GM18508 (cell line): Measurements from ENCODE around the gene ERVK3-1.
"Not testable (repeated sequence)": the region's sequence is repeated elsewhere in the genome, so short reads cannot be mapped to it uniquely, and the experiment has no call there.

Experiments
- ATAC-seq: cut with Tn5 transposase; IDR thresholded peaks from one replicate; pipeline ENCODE4 v1.9.1; 2021; ENCODE audit warnings: moderate number of reproducible peaks; ENCODE audit not compliant: insufficient read depth, unreplicated experiment

ERVK3-1 gene, protein sequence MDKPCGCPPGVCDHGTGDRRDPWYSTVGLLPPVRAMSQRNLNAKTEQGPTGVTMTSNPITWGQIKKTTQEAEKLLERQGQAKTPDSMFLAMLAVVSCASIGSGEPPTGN

DNA sequence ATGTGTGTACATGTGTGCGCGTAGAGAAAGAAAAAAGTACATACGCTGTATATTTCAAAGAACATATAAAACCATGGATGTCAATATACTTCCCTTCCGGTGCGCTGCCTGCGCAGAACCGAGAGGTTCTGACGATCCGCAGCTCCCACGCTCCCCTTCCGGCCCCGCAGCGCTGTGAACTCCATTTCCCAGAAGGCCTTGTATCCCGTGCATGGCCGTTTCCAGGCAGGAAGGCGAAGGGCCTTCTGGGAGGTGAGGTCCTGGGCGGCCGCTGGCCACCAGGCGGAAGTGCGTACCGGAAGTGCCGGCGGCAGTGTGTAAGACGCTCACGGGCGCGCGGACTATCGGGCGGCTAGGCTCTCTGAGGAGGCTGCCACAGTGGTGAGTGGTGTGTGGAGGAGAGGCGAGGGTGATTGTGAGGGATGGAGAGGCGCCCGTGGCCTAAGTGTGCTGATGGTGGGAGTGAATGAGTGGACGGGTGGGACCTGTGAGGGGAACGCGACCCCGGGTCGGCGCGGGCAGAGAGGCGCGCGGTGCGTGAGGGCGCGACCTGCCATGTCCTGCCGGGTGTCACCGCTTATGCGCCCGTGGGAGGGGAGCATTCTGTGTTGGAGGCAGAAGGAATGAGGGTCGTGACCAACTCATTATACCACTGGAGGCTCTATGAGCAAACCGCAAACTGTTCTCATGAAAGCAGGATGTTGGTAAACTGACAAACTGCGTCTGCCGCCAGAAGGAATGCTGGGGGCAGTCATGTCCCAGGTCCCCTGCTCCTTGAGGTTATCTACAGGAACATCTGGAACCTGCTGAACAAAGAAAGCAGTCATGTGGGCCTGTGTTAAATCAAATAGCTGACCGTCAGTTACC lies at the start of gene ERVK3-1:
ERVK3-1 (plus strand) TSS at position 313 of the 867 bp plus-strand sequence. CDS start 6,792 bp downstream, outside the sequence.
- ATAC-seq, result peak; percentile 86

DNA sequence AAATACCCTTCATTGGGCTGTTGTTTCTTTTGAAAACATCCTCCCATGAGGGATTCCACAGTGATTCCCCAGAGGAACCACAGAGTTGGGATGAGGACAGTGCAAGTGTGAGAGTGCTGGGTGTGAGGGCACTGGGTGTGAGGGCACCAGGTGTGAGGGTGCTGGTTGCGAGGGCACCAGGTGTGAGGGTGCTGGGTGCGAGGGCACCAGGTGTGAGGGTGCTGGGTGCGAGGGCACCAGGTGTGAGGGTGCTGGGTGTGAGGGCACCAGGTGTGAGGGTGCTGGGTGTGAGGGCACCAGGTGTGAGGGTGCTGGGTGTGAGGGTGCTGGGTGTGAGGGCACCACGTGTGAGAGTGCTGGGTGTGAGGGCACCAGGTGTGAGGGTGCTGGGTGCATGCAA lies 46.9 kb upstream of the ERVK3-1 start:
- not testable (repeated sequence) for ATAC-seq

DNA sequence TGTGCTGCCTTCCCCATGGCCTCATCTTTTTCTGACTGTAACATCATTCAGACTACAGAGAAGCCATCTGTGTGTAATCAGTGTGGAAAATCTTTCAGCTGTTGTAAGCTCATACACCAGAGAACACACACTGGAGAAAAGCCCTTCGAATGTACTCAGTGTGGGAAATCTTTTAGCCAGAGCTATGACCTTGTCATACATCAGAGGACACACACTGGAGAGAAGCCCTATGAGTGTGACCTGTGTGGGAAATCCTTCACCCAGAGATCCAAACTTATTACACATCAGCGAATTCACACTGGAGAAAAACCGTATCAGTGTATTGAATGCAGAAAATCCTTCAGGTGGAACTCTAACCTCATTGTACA lies 43.6 kb upstream of the ERVK3-1 start:
- no peak for ATAC-seq

DNA sequence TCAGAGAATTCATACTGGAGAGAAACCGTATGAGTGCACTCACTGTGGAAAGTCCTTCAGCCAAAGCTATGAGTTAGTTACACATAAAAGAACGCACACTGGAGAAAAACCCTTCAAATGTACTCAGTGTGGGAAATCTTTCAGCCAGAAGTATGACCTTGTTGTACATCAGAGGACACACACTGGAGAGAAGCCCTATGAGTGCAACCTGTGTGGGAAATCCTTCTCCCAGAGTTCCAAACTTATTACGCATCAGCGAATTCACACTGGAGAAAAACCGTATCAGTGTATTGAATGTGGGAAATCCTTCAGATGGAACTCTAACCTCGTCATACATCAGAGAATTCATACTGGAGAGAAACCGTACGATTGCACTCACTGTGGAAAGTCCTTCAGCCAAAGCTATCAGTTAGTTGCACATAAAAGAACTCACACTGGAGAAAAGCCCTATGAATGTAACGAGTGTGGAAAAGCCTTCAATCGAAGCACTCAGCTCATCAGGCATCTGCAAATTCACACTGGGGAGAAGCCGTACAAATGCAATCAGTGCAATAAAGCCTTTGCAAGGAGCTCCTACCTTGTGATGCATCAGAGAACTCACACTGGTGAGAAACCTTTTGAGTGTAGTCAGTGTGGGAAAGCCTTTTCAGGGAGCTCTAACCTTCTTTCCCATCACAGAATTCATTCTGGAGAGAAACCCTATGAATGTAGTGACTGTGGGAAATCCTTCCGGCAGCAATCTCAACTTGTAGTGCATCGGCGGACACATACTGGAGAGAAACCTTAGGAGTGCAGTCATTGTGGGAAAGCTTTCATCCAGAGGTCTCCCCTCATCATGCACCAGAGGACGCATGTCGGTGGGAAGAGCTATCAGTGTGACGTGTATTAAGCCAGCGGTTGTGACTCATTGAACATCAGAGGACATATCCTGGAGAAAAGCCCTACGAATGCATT lies 42.9 kb upstream of the ERVK3-1 start:
- no peak for ATAC-seq

DNA sequence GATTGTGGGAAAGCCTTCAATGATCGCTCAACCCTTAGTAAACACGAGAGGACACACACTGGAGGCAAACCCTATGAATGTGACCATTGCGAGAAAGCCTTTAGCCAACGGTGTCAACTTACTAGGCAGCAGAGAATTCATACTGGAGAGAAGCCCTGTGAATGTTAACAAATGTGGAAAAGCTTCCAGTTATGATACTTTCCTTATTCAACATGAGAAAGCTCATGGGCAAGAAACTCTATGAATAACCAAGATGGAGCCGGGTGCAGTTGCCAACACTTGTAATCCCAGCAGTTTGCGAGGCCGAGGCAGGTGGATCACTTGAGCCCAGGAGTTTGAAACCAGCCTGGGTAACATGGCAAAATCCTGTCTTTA lies 42.3 kb upstream of the ERVK3-1 start:
- ATAC-seq, result no peak

DNA sequence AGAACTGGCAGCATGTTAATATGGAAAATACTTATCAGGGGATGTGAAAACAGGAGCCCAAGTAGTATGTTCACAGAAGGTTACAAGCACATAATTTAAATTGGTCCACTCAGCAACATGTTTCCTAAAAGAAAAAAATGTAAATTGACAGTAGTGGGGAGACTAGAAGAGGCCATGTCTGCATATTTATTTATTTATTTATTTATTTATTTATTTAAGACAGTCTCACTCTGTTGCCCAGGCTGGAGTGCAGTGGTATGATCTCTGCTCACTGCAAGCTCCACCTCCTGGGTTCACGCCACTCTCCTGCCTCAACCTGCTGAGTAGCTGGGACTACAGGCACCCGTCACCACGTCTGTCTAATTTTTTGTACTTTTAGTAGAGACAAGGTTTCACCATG lies 40.1 kb upstream of the ERVK3-1 start:
- ATAC-seq, result no peak

DNA sequence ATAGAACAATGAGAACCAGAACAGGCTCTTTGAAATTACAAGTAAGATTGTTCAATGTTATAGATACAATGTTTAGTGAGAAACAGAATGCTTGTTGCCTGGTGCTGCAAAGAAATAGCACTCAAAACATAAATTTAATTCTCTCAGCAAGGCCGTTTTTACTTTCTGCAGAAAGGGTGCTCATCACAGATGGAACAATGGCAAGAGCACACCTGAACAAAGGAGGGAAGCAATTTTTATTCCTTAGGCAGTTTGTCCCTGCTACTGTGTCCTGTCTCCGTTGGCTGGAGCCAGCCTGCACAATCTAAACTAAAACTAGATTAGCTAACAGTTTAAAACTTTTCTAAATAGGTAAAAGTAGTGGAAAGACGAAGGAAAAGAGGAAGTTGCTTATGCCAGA lies 36.8 kb upstream of the ERVK3-1 start:
- ATAC-seq, result no peak

DNA sequence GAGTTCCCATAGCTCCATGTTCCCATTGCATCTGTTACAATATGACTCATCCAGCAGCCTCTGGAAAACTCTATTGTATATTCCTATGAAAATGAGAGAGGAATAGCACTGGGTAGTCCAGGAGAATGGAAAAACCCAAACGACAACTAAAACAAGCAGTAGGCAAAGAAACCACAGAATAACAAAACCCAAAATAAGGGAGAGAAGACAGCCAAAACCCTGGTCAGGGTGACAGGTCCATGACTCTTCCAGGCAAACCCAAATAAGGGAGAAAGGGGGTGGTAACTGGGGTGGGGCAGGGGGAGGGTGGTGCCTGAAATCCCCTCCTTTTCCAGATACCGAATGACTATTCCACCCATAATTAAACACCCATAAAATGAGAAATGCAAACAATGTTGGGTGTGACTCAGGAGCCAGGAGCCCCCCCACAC lies 30.4 kb upstream of the ERVK3-1 start:
- ATAC-seq, result no peak

DNA sequence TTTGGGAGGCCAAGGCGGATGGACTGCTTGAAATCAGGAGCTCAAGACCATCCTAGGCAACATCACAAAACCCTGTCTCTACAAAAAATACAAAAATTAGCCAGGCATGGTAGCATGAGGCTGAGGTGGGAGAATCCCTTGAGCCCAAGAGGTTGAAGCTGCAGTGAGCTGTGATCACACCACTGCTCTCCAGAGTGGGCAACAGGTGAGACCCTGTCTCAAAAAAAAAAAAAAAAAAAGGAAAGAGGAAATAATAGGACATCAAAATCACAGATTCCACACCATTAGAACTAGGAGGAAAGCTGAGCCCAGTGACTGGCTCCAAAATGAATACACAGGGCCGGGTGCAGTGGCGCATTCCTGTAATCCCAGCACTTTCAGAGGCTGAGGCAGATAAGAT lies 29.6 kb upstream of the ERVK3-1 start:
- no peak for ATAC-seq

DNA sequence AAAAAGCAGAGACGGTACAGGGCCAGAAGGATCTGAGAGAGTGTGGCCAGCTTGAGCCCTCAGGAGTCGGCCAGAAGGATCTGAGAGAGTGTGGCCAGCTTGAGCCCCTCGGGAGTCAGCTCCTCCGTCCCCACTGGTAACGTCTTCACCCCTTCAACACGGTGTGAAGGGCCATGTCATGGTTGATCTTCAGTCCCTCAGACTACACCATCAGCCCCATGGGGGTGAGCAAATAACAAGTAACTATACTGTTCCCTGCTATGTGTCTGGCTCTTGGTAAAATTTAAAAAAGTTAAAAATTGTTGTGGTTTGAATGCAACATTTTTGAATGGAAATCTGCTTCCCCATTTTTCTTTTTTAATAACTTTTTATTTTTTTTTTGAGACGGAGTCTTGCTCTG lies 28.0 kb upstream of the ERVK3-1 start:
- no peak for ATAC-seq

DNA sequence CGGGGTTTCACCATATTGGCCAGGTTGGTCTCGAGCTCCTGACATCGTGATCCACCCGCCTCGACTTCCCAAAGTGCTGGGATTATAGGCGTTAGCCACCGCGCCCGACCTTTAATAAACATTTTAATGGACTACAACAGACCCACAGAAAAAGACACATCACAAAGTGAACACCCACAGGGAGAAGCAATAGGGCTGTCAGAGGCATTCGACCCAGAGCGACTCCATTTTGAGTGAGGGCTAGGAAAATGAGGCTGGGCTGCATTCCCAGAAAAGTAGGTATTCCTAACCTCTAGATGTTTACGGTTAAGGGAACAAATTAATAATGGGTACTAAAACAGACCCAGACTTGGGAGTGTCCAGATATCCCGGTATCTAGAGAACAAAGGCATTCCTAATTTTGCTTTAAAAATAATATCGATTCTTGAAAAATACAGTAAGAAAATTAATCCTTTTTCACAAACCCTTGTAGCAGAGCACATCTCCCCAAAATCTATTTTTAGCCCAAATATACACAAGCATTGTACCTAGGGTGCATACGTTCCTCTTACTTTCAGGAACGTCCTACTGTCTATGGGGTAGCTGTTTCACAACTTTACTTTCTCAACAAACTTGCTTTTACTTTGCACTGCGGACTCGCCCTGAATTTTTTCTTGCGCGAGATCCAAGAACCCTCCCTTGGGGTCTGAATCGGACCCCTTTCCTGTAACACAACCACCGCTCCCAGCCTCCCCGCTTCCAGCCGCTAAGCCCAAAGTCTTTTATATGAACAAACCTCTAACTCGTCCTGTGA lies 27.2 kb upstream of the ERVK3-1 start:
- ATAC-seq, result no peak

DNA sequence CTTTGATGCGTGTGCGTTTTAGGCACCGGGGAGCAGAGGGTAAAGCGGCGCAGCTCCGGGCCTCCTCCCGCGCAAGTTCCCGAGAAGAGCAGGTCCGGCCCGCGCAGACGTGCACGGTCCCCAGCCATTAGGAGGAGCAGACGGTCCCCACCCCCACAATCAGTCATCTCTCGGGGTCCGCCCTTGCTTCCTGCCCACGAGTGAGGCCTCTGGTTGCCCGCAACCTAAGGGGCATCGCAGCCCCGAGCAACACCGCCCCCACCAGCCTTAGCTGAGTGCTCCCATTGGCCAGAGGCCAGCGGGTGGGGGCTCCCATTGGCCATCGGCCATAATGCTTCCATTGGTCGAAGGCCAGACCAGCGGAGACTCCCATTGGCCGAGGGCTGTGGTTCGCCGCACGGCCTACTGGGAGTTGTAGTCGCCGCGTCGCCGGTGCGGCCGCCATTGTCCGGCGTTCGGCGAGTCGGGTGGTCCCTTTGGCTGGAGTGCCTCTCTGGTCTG lies 26.6 kb upstream of the ERVK3-1 start, which contains the start of gene ZNF8:
ZNF8 (plus strand) TSS at position 415 of the 501 bp plus-strand sequence. CDS start 127 bp downstream, outside the sequence.
- peak; percentile 87 for ATAC-seq

DNA sequence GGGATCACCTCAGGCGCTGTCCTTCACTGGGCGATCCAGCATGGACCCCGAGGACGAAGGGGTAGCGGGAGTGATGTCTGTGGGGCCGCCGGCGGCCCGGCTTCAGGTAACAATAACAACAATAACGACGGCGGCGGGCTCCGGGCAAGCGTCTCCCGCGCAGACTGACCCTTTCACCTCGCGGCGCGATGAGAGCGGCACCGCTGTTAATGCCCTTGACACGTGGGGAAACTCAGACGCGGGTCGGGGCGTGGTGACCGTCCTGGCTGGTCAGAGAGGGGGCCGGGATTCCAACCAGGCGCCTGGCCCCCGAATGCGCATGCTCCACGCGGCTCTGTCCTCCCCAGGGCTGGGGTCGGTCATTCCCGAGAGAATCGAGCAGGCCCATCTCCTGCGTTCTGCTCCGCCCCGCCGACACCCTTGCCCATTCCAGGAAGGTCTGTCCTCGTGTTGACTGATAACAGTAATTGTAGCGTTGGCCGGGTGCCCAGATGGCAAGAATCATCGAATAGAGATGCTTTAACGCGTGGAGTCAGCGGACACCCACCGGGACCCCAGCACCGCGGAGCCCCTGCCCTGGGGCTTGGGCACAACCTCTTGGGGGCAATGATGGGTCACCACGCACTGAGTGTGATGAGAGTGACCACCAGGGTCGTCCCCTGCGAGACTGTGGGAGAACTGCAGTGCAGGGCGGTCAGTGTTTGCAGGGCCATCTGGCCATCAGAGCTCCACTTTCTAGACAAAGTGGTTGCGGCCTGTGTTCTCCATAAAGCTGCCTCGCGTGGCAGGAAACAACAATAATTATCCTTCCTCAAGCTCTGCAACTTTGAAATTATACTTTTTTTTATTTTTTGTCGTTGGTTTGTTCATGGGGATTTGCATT lies 25.9 kb upstream of the ERVK3-1 start:
- ATAC-seq, result no peak

DNA sequence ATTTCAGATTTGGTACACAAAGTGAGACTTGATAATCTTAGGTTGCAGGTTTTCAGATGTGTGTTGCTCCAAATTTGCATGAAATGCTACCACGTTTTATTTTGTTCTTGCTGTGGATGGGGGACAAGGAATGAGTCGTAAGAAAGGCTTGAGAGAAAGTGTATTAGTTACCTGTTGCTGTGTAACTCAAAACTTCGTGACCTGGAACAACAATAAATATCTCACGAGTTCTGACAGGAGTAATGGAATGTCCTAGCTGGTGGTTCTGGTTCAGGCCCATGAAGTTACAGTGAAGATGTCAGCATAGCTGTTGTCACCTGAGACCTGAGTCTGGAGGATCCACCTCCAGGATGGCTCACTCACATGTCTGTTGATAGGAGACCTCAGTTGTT lies 25.3 kb upstream of the ERVK3-1 start:
- no peak for ATAC-seq

DNA sequence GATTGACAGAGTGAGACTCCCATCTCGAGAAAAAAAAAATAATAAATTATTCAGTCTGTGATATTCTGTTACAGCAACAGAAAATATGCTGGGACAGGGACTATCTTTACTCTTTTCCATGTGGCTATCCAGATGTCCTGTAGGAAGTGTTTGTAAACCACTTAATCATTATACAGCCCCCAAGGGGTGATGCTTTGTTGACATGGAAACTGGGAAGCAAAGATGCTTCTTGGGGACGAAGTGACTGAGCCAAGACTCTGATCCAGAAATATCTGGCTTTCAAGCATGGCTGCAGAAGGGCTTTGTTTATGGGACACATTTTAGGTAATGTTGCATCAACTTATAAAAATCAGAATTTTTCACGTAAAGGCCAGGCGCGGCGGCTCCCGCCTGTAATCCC lies 21.0 kb upstream of the ERVK3-1 start:
- ATAC-seq, result no peak

DNA sequence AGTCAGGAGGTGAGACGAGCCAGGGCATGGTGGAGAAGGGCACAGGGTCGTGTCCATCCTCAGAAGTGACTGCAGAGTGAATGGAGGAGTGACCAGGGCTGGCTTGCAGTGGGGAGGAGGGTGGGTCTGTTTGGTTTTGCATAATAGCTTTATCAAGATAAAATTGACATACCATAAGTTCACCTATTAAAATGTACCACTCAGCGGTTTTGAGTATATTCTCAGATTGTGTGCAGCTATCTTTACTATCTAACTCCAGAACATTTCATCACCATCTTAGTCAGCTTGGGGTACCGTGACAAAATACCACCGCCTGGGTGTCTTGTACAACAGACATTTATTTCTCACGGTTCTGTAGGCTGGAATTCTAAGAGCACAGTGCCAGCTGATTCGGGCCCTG lies 13.2 kb upstream of the ERVK3-1 start:
- no peak for ATAC-seq

DNA sequence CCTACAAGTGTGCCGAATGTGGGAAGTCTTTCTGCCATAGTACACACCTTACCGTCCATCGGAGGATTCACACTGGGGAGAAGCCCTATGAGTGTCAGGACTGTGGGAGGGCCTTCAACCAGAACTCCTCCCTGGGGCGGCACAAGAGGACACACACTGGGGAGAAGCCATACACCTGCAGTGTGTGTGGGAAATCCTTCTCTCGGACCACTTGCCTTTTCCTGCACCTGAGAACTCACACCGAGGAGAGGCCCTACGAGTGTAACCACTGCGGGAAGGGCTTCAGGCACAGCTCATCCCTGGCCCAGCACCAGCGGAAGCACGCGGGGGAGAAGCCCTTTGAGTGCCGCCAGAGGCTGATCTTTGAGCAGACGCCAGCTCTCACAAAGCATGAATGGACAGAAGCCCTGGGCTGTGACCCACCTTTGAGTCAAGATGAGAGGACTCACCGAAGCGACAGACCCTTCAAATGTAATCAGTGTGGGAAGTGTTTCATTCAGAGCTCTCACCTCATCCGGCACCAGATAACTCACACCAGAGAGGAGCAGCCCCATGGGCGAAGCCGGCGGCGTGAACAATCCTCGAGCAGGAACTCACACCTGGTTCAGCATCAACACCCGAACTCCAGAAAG lies 10.3 kb upstream of the ERVK3-1 start:
- no peak for ATAC-seq

DNA sequence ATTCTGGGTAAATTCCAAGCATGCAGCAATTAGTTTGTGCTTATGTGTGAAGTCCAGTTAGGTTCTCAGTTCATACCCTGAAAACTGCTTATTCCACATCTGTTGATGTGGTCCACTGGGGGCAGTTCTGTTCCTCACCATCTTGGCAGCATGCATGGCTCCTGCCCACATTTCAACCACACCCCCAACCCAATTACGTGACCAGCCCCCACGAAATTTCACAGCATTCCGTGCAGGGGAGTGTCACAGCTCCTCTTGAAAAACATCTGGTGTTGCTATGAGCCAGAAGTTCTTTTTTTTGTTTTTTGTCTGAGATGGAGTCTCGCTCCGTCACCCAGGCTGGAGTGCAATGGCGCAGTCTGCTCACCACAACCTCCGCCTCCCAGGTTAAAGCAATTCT lies 9.1 kb upstream of the ERVK3-1 start:
- ATAC-seq, result no peak

DNA sequence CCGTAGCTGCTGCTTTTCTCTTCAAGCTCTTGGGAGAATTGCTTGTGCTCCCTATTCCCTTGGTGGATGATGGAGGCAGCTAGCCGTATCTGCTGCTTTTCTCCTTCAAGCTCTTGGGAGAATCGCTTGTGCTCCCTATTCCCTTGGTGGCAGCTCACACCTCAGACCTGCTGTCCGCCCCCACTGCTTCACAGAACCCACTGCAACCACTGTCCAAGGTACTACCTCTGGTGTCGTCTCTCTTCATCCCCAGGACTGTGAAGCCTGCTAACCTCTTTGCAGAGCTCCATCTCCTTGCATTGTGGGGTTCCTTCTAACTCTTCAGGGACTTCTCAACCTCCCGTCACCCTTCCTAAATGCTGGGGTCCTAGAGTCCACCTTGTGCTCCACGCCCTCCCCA lies 4.6 kb upstream of the ERVK3-1 start:
- ATAC-seq, result no peak
